Stimulated activated CD8-positive, alpha-beta memory T cell treated with anti-CD3 and anti-CD28 coated beads, Interleukin-12 subunit alpha, Interleukin-12 subunit beta, amount 100 ng/mL, for 1 hour (primary cell): ENCODE results near the gene GOLGA8O.
"Not testable (repeated sequence)": the region's sequence is repeated elsewhere in the genome, so short reads cannot be mapped to it uniquely, and the experiment has no call there.

ENCODE experiments used
- DNase-seq: peaks from one replicate; pipeline ENCODE4 v3.0.0-alpha.2; 2020; ENCODE audit warnings: low read depth

The GOLGA8O gene

GRCh38 chr15:32455534-32455933, at the start of gene GOLGA8O:
GOLGA8O (minus strand) TSS chr15:32455634; CDS start chr15:32455536, 98 bp downstream.
- not testable (repeated sequence) for DNase-seq

GRCh38 chr15:32504152-32504811, 48.8 kb upstream of the GOLGA8O start:
- not testable (repeated sequence) for DNase-seq

GRCh38 chr15:32502946-32503345, 47.5 kb upstream of the GOLGA8O start:
- not testable (repeated sequence) for DNase-seq

GRCh38 chr15:32492768-32493167, 37.3 kb upstream of the GOLGA8O start:
- not testable (repeated sequence) for DNase-seq

GRCh38 chr15:32486474-32486873, 31.0 kb upstream of the GOLGA8O start:
- DNase-seq = not testable (repeated sequence)

GRCh38 chr15:32483377-32483776, 27.9 kb upstream of the GOLGA8O start:
- DNase-seq = not testable (repeated sequence)

GRCh38 chr15:32481683-32482082, 26.2 kb upstream of the GOLGA8O start:
- DNase-seq = not testable (repeated sequence)

- not testable (repeated sequence) for DNase-seq
Measured at GRCh38 chr15:32468076-32468475, 12.6 kb upstream of the GOLGA8O start.

GRCh38 chr15:32440445-32440977, 14.9 kb downstream of the GOLGA8O start:
- DNase-seq = not testable (repeated sequence)

- not testable (repeated sequence) for DNase-seq
Measured at GRCh38 chr15:32434102-32434963, 21.1 kb downstream of the GOLGA8O start.

GRCh38 chr15:32427635-32428034, 27.8 kb downstream of the GOLGA8O start:
- DNase-seq = not testable (repeated sequence)

- not testable (repeated sequence) for DNase-seq
Measured at GRCh38 chr15:32426511-32426910, 28.9 kb downstream of the GOLGA8O start.

GRCh38 chr15:32407903-32408302, 47.5 kb downstream of the GOLGA8O start:
- not testable (repeated sequence) for DNase-seq

- not testable (repeated sequence) for DNase-seq
Measured at GRCh38 chr15:32403192-32403591, 52.2 kb downstream of the GOLGA8O start, which contains the start of gene GOLGA8K. GOLGA8K (minus strand) TSS chr15:32403292; CDS start chr15:32403194, 98 bp downstream.

- not testable (repeated sequence) for DNase-seq
Measured at GRCh38 chr15:32396522-32396921, 58.9 kb downstream of the GOLGA8O start.
